Thyroid gland (tissue), 4 donors: ENCODE data around the gene SHISAL1. TPM values are rescaled to one million over a fixed set of nuclear protein-coding genes. Genes with fewer than 3 reads are reported as not detected.

Source experiments
- DNase-seq, 2 donors: peaks; one replicate each; pipeline ENCODE4 v3.0.0-alpha.2; 2019
- H3K27ac ChIP-seq, 3 donors: fragments of 200-600 bp; sonication (generic); 1 replicate in 2 of 3; 2 replicates in 1 of 3; pipeline ENCODE4 v1.5.1; 2016 to 2019; ENCODE audit warnings: mild to moderate bottlenecking in 1 of 3, moderate library complexity in 1 of 3
- H3K27me3 ChIP-seq: fragments of 200-600 bp; sonication (generic); one replicate; pipeline ENCODE4 v1.5.1; 2019
- H3K36me3 ChIP-seq, 2 donors: fragments of 200-600 bp; sonication (generic); one replicate each; pipeline ENCODE4 v1.5.1; 2016 to 2019
- H3K4me1 ChIP-seq, 2 donors: fragments of 200-600 bp; sonication (generic); one replicate each; pipeline ENCODE4 v1.5.1; 2017 to 2019
- H3K4me3 ChIP-seq, 3 donors: fragments of 200-600 bp; sonication (generic); replicated peaks in 1 of 3; 1 replicate in 2 of 3; 2 replicates in 1 of 3; pipeline ENCODE4 v1.5.1; 2016; ENCODE audit warnings: mild to moderate bottlenecking in 1 of 3
- H3K9me3 ChIP-seq: fragments of 200-600 bp; sonication (generic); one replicate; pipeline ENCODE4 v1.5.1; 2017
- POLR2A ChIP-seq, 2 donors: fragments of 450-650 bp; IDR thresholded peaks; one replicate each; pipeline ENCODE4 v1.6.1; 2017; ENCODE audit warnings: antibody characterized with exemption in 2 of 2, mild to moderate bottlenecking in 2 of 2, moderate library complexity in 1 of 2
- WGBS, 2 donors: methylation state at CpG; one replicate each; pipeline ENCODE4 v1.1.5; 2017; 5-methylcytosine and 5-hydroxymethylcytosine counted together
- intact Hi-C: fragments of 100-400 bp; cut with DNase I; formaldehyde crosslinking; loops from one replicate; pipeline ENCODE4 v1.15.1; 2023
- total RNA-seq, 4 donors: library from RNA; depleted of rRNA; stranded (reverse); fragments of >200 nt; gene quantifications; one replicate each; pipeline ENCODE4 v1.2.3, GENCODE V29; 2016
- TF ChIP-seq, protein P1 (sequence below), 6 experiments: fragments of 200-600 bp in 3 of 6; fragments of 450-650 bp in 3 of 6; sonication (generic) in 3 of 6; IDR thresholded peaks; one replicate each; pipeline ENCODE4 v1.5.1; 2016 to 2019; ENCODE audit warnings: antibody characterized with exemption in 6 of 6, mild to moderate bottlenecking in 2 of 6, inconsistent platforms in 1 of 6, moderate library complexity in 1 of 6

The SHISAL1 gene
- total RNA-seq, 4 donors from 2014 or later = 0.22 to 1.9 (median 1.0) TPM

DNA sequence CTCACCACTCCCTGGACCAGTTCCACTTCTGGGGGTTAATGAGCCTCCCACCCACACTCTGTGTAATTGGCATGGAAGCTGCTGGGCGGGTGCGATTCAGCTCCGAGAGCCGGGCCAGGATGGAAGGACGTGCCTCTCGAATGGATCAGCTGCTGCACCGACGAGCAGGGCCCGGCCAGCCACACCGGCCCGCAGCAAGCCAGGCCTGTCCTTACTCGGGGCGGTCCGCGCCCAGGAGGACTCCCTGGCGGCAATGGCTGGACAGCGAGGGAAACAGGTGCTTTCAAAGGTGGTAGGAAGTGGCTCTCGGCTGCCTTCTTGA is 4.3 kb upstream of the SHISAL1 start:
- Histone ChIP-seq H3K27ac (no peak overlapping the region), H3K36me3 (no peaks in the 10 kb centered on the region), H3K9me3 (no peaks in the 10 kb centered on the region), H3K27me3 (no peaks in the 10 kb centered on the region), H3K4me1 (no peaks in the 10 kb centered on the region), H3K4me3 (no peak overlapping the region)
- TF ChIP-seq, protein P1, sequence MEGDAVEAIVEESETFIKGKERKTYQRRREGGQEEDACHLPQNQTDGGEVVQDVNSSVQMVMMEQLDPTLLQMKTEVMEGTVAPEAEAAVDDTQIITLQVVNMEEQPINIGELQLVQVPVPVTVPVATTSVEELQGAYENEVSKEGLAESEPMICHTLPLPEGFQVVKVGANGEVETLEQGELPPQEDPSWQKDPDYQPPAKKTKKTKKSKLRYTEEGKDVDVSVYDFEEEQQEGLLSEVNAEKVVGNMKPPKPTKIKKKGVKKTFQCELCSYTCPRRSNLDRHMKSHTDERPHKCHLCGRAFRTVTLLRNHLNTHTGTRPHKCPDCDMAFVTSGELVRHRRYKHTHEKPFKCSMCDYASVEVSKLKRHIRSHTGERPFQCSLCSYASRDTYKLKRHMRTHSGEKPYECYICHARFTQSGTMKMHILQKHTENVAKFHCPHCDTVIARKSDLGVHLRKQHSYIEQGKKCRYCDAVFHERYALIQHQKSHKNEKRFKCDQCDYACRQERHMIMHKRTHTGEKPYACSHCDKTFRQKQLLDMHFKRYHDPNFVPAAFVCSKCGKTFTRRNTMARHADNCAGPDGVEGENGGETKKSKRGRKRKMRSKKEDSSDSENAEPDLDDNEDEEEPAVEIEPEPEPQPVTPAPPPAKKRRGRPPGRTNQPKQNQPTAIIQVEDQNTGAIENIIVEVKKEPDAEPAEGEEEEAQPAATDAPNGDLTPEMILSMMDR (IDR thresholded peaks at IDR 0.05) = no peak
- TF ChIP-seq POLR2A (IDR thresholded peaks at IDR 0.05) = no peak
- no peak for DNase-seq
- WGBS, 2 donors = 89 to 91% methylated on average over 6 to 18 of the region's 18 CpGs
- intact Hi-C loops = no loop called here

DNA sequence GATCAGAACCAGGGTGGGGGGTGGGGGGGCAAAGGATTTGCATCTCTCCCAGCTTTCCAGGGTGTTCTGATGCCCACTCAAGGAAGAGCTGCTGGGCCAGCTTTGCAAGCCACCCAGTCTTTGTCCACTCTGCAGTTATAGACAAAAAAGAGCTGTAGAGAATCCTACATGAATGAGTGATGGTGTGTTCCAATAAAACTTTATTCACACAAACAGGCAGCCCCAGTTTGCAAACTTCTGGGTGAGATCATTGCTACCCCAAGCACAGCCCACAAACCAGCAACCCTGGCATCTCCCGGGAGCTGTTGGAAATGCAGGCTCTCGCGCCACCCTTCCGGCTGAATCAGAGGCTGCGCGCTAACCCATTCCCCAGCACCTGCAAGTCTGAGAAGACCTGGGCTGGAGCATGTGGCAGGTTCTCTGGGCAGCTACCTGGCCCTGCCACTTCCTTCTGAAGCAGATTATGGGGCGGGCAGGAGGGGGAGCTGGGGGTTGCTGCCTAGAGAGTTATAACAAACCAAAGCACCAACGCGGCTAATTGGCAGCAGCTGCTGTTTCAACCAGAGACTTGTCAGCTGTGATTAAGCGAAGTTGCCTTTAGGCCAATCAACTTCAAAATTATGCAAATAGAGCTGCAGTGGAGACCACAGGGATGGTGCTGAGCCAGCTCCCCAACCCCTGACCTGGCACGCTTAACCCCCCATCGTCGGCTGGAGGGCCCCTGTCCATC is 3.8 kb upstream of the SHISAL1 start:
- DNase-seq = no peak
- WGBS, 2 donors = 82 to 94% methylated on average over 7 to 13 of the region's 13 CpGs
- Histone ChIP-seq H3K27me3 (no peaks in the 10 kb centered on the region), H3K9me3 (no peaks in the 10 kb centered on the region), H3K36me3 (no peaks in the 10 kb centered on the region), H3K27ac (no peak overlapping the region), H3K4me3 (no peak overlapping the region), H3K4me1 (no peaks in the 10 kb centered on the region)
- TF ChIP-seq, protein P1 (IDR thresholded peaks at IDR 0.05) = no peak
- no peak for TF ChIP-seq POLR2A (IDR thresholded peaks at IDR 0.05)
- intact Hi-C loops = no loop called here

DNA sequence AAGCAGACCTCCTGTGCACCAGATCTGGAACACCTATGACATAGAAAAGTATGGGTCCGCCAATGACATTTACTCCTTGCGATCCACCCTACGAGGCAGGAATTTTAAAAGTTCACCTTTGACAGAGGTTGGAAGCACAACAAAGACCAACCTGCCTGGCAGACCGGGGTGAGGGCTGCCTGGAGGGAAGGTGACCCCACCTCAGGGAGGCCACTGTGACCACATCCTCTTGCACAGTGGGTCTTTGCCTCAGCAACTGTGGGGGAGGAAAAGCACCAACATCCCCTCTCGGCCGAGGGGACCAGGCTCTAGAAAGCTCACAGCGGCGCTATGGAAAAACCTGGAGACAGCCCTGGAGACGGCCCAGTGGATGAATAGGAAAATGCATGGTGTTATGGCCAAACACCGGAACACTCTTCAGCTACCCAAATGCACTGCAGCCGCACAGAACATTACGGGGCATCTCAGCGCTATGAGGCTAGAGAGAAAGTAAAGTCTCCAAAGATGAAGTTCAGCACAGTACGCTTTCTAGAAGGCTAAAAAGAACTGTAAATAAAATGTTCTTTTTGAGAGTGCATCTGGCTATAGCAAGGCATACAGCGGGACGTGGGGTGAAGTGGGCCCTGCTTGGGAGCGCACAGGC is 1.8 kb upstream of the SHISAL1 start:
- intact Hi-C loops = no loop called here
- WGBS, 2 donors = 72 to 76% methylated on average over 17 of the region's 17 CpGs
- Histone ChIP-seq H3K27me3 (no peaks in the 10 kb centered on the region), H3K36me3 (no peaks in the 10 kb centered on the region), H3K4me3 (no peak overlapping the region), H3K4me1 (no peaks in the 10 kb centered on the region), H3K27ac (no peak overlapping the region), H3K9me3 (no peaks in the 10 kb centered on the region)
- TF ChIP-seq, protein P1 (IDR thresholded peaks at IDR 0.05) = no peak
- no peak for TF ChIP-seq POLR2A (IDR thresholded peaks at IDR 0.05)
- no peak for DNase-seq

DNA sequence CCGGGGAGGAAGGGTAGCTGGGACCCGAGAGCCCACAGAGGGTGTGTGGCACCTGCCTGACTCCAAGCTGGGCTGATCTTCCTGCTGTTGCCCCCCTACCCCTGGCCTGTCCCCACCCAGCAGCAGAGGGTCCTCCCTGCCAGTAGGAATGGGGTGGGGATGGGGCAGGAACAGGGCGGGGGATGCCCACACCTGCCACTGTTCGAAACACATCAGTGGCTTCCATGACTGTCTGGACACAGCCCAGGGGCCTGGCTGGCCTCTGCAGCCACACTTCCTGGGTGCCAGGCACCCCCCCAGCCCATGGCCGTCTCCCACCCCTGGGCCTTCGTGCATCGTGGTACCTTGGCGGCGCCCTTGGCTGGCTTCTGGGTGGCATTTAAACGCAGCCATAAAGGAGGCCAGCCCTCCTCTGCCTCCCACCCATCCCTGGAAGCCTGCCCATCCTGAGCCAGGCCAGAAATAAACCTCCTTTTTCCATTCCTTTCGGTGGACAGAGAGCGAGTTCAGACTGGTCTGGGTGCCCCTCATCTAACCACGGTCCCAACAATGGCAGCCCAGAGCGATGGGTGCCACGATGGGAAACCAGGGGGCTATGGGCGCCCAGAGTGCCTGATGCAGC is 745 bp upstream of the SHISAL1 start:
- intact Hi-C loops = no loop called here
- 80 to 81% methylated on average over 11 to 15 of the region's 16 CpGs for WGBS, 2 donors
- no peak for TF ChIP-seq POLR2A (IDR thresholded peaks at IDR 0.05)
- TF ChIP-seq, protein P1 (IDR thresholded peaks at IDR 0.05) = no peak
- Histone ChIP-seq H3K9me3 (no peaks in the 10 kb centered on the region), H3K27me3 (no peaks in the 10 kb centered on the region), H3K4me3 (no peak overlapping the region), H3K27ac (no peak overlapping the region), H3K36me3 (no peaks in the 10 kb centered on the region), H3K4me1 (no peaks in the 10 kb centered on the region)
- no peak for DNase-seq

DNA sequence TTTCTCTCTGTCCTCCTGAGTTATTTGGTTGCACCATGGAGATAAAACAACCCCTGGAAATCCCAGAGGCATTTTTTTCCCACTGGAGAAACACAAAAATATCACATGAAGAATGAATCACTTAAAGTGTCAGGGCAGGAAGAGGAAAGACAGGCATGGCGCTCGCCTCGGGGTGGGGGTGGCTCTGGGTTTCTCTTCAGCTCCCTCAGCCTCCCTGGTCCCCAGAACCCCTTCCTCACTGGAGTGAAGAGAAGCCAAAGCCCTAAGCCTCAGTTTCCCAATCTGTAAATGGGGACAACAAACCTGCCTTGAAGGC is 938 bp downstream of the SHISAL1 start:
- WGBS, 2 donors = 54 to 72% methylated on average over 3 of the region's 3 CpGs
- DNase-seq = no peak
- no peak overlapping the region for H3K27ac ChIP-seq
- H3K36me3 ChIP-seq = no peaks in the 10 kb centered on the region
- TF ChIP-seq POLR2A (IDR thresholded peaks at IDR 0.05) = no peak
- TF ChIP-seq, protein P1 (IDR thresholded peaks at IDR 0.05) = no peak
- no peaks in the 10 kb centered on the region for H3K27me3 ChIP-seq
- no peaks in the 10 kb centered on the region for H3K4me1 ChIP-seq
- no peaks in the 10 kb centered on the region for H3K9me3 ChIP-seq
- no peak overlapping the region for H3K4me3 ChIP-seq
- intact Hi-C loops = no loop called here
